GM18870 (cell line): Measurements from ENCODE around the gene HDDC3.
"Not testable (repeated sequence)": the region's sequence is repeated elsewhere in the genome, so short reads cannot be mapped to it uniquely, and the experiment has no call there.

Experiments
- ATAC-seq: cut with Tn5 transposase; IDR thresholded peaks from one replicate; pipeline ENCODE4 v1.9.1; 2021; ENCODE audit warnings: moderate library complexity; ENCODE audit not compliant: unreplicated experiment

The HDDC3 gene

DNA sequence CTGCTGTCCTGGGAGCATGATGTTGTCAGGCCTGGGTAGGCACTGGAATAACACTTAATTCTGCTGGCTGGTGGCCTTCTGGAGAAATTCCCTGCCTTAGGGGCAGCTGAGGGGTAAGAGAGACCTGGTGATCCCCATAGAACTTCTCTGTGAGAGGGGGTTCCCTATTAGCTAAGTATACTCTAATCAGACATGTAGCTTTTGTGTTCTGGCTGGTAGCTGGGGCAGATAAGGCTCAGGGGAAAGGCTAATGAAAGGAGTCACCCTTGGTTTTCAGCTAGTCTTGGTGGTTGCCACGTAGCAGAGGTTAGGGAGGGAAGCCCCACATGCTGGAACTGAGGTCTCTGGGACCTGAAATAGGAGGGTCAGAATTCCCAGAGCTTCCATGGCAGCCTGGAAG is 952 bp upstream of the HDDC3 start:
- ATAC-seq, result no peak

DNA sequence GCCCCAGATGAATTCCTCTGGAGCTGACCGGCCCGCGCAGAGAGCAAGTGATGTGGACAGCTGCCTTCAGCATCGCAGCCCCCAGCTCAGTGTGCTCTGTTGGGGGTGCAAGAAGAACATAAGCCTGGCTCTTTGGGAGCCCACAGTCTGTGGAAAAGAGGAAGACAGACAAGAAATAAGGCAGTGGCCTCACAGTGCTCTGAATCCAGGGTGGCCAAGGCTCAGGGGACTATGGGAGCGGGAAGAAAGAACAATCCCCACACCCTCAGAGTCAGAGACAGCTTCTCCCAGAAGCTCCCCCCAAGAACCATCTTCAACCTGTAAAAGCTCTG is 277 bp upstream of the HDDC3 start:
- ATAC-seq, result no peak

DNA sequence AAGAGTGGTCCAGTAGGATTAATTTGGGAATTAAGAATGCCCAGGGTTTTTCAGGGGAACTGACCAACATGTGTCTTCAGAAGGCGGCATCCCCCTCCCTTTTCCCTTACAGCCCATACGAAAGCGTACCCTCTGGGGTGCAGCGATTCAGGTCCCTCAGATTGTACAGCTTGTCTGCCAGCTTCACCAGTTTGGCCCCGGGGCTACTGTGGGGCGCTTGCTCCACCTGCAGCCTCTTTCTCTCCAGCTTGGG is 848 bp downstream of the HDDC3 start:
- no peak for ATAC-seq

GRCh38 chr15:90930861-90931574 is 1.3 kb downstream of the HDDC3 start:
- no peak for ATAC-seq

DNA sequence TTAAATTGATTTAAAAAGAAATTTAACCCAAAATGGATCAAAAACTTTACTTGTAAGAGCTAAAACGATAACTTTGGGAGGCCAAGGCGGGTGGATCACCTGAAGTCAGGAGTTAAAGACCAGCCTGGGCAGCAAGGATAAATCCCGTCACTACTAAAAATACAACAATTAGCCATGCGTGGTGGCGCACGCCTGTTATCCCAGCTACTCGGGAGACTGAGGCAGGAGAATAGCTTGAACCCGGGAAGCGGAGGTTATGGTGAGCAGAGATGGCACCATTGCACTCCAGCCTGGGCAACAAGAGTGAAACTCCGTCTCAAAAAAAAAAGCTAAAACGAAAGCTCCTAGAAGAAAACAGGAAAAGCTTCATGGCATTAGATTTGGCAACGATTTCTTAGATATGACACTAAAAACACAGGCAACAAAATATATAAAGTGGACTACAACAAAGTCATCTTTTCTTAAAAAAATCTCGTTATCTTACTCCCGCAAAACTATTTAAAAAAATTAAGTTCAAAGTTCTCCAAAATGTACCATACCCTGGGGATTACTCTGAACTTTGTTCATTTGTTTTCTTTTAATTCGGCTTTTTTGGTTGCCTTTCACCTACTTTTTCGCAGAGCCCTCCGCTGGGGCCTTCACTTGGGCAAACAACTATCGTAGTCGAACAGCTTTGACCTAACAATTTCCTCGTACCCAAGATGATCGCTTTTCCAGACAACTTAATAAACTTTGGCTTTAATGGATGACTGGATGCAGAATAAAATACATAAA is 2.9 kb downstream of the HDDC3 start:
- ATAC-seq, result no peak

- ATAC-seq, result not testable (repeated sequence)
Observed at GRCh38 chr15:90928106-90928505, 4.2 kb downstream of the HDDC3 start.

DNA sequence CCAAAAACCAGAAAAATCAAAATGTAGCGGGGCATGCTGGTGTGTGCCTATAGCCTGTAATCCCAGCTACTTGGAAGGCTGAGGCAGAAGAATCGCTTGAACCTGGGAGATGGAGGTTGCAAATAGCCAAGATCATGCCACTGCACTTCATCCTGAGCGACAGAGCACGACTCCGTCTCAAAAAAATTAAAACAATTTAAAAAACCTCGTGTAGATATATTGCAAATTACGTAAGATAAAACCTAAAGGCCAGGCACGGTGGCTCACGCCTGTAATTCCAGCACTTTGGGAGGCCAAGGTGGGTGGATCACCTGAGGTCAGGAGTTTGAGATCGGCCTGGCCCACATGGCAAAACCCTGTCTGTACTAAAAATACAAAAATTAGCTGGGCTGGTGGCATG is 5.6 kb downstream of the HDDC3 start:
- ATAC-seq, result not testable (repeated sequence)

- ATAC-seq, result peak; percentile 73
Observed at GRCh38 chr15:90924375-90924774, 8.0 kb downstream of the HDDC3 start.

DNA sequence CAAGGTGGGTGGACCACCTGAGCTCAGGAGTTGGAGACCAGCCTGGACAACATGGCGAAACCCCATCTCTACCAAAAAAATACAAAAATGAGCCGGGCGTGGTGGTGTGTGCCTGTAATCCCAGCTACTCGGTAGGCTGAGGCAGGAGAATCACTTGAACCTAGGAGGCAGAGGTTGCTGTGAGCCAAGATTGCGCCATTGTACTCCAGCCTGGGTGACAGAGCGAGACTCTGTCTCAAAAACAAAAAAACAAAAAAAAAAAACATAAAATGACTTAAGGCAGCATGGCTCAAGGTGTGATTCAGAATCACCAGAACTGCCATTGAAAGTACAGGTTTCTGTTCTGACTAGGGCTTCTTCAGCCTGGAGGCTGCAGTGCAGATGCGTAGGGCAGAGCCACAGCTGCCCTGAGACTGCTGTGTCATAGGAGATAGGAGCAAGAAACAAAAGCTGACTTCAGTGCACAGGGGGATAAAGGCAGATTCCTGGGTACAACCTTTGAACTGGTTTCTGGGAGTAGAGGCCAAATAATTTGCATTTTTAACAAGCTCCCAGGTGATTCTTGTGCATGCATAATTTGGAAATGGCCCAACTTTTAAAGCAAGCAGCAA is 9.5 kb downstream of the HDDC3 start:
- ATAC-seq, result peak; percentile 80

- ATAC-seq, result no peak
Observed at GRCh38 chr15:90921887-90922286, 10.5 kb downstream of the HDDC3 start.

DNA sequence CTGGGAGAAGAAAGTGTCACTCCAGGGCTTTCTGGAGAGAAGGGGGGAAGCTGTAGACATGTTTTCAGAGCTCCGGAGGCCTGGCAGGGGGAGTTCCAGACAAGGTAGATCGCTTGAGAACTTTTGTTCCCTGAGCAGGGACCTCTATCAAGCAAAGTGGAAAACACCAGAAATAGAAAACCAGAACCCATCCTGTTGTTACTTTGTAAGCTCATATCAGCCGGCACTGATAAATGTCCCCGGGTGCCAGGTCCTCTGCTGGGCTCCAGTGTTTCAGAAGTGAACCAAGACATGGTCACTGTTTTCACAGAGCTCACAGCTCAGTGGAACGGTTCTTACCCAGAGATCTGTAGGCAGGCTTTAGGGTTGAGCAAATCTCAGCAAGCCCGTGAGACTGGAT is 13.5 kb downstream of the HDDC3 start:
- no peak for ATAC-seq

DNA sequence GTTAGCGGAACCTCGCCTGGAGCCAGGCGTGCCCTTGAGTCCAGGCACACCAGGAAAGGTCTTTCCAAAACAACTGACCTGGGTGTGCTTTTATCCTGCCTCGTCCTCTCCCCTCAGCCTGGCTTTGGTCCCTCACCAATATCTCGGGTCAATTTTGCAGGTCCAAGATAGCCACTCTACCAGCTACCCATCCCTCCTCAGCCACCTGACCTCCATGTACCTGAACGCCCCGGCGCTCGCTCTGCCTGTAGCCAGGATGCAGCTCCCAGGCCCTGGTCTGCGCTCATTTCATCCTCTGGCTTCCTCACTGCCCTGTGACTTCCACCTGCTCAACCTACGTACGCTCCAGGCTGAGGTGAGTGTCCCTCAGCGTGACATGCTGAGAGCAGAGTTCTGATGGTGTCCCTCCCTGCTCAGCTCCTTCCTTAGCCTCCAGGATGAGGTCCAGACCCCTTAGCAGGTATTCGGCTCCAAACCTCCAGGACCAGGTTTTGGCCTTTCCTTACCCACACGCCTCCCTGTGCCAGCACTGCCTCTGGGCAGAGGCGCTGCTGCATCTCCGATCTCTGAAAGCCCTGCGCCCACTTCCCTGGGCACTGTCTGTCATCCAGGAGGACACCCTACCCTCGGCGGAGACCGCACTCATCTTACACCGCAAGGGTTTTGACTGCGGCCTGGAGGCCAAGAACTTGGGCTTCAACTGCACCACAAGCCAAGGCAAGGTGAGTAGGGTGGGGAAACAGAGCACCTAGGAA is 14.1 kb downstream of the HDDC3 start:
- no peak for ATAC-seq

DNA sequence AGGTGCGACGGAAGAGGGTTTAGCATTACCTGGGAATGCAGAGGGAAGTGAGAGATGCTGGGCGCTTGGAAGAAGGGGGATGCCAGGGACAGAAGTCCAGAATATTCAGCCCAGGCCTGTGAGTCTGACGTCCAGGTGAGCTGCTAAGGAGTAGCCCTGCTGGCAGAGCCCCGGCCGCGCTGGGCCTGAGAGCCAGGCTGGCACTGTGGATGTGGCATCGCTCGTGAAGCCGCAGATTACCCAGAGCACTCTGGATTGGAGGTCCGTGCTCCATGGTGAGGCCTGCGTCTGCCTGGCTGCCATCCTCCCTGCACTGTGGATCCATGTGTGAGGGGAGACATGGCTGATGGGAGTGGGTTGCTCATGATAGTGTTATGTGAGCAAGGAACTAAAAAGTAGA is 14.8 kb downstream of the HDDC3 start:
- no peak for ATAC-seq

- no peak for ATAC-seq
Observed at GRCh38 chr15:90916461-90916860, 15.9 kb downstream of the HDDC3 start.

DNA sequence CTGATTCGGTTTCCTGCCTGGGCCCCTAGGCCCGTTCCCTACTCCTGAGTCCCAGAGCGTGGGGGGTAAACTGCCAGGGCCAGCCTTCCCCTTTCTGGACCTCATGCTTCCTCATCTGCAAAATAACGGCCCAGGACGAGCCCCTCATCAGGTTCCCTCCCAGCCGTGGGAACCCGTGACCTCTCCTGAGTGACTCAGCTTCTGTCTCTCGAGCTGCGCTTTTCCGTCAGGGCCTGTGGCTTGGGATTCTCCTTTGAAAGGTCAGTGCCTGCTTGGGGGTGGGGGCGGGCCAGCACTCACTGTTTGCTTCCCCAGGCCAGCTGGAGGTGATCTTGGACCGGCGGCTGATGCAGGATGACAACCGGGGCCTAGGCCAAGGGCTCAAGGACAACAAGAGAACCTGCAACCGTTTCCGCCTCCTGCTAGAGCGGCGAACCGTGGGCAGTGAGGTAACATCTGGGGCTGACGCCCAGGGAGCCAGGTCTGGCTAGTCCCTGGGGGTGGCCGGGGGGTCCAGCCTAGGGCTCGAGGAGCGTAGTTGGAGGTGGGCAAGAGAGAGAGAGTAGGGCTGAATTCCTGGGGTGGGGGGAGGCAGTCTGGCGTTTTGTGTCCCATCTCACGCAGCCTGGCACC is 16.4 kb downstream of the HDDC3 start:
- ATAC-seq, result no peak

GRCh38 chr15:90915216-90915807 is 17.0 kb downstream of the HDDC3 start:
- ATAC-seq, result no peak

GRCh38 chr15:90914305-90915080 is 17.9 kb downstream of the HDDC3 start:
- no peak for ATAC-seq

GRCh38 chr15:90913398-90913944 is 18.9 kb downstream of the HDDC3 start:
- no peak for ATAC-seq

DNA sequence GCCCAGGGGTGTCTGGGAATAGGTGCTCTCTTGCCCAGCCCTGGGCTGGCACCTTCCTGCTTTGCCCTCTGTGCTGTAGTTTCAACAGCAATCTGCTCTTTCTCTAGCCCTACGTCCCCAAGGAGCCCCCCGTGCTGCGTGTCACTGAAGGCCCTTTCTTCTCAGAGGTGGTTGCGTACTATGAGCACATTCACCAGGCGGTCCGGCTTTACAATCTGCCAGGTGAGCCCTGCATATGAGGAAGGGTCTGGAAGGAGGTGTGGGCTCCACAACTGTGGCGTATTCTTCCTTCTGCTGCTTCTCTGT is 19.6 kb downstream of the HDDC3 start:
- ATAC-seq, result no peak
